C4-2B (cell line): ENCODE results near the gene RSPH6A.

Source experiments
- CTCF ChIP-seq: fragments of 450-650 bp; conservative IDR thresholded peaks from 2 replicates; pipeline ENCODE4 v1.5.1; 2017; ENCODE audit warnings: mild to moderate bottlenecking
- ZFX ChIP-seq: fragments of 450-650 bp; IDR thresholded peaks from 2 replicates; pipeline ENCODE4 v1.6.1; 2017

- TF ChIP-seq CTCF, result no peak; the same call in 1 of the 2 replicates
- no peak for TF ChIP-seq ZFX
Measured at GRCh38 chr19:45863840-45864628, 48.9 kb upstream of the RSPH6A start, which contains the start of gene FOXA3.
